OCI-LY7 (cell line): ENCODE results near the gene PXN. TPM values are rescaled to one million over a fixed set of nuclear protein-coding genes. Genes with fewer than 3 reads are reported as not detected.

Experiments
- BruUV-seq: library from RNA; stranded (reverse); fragments of 400-500 nt; replicated peaks from 2 replicates; lab custom pipeline; 2021; lab: Mats Ljungman, UMichigan
- CTCF ChIA-PET: fragments of 300-600 bp; sonication (Branson Sonifier 250); formaldehyde crosslinking; loops from one replicate; lab custom pipeline; 2022; ENCODE audit warnings: antibody characterized with exemption; ENCODE audit not compliant: unreplicated experiment; lab: Charles Lee
- POLR2A ChIA-PET: fragments of 300-600 bp; sonication (Branson Sonifier 250); formaldehyde crosslinking; loops from one replicate; lab custom pipeline; 2022; ENCODE audit warnings: antibody characterized with exemption; lab: Charles Lee
- DNase-seq: peaks from one replicate; pipeline ENCODE4 v3.0.0-alpha.2; 2015; ENCODE audit warnings: low spot score
- H2AFZ ChIP-seq: fragments of 200-600 bp; sonication (generic), shearing (Covaris generic); 2 replicates; pipeline ENCODE4 v1.6.1; 2014; ENCODE audit warnings: mild to moderate bottlenecking, antibody characterized with exemption, low read length, moderate library complexity
- H3K27ac ChIP-seq: fragments of 200-600 bp; sonication (generic); 2 replicates; pipeline ENCODE4 v1.5.1; 2014; ENCODE audit warnings: mixed run types, low read depth, mild to moderate bottlenecking, moderate library complexity, low read length, inconsistent platforms; ENCODE audit not compliant: poor library complexity, severe bottlenecking
- H3K36me3 ChIP-seq: fragments of 200-600 bp; sonication (generic); 2 replicates; pipeline ENCODE4 v1.6.1; 2014; ENCODE audit warnings: mild to moderate bottlenecking, antibody characterized with exemption, low read length, moderate library complexity, mixed read lengths; ENCODE audit not compliant: insufficient read depth
- H3K4me1 ChIP-seq: fragments of 200-600 bp; sonication (generic); 2 replicates; pipeline ENCODE4 v1.5.1; 2014; ENCODE audit warnings: mild to moderate bottlenecking, low read length; ENCODE audit not compliant: insufficient read depth, poor library complexity, severe bottlenecking
- H3K4me2 ChIP-seq: fragments of 200-600 bp; sonication (generic); 2 replicates; pipeline ENCODE4 v1.6.1; 2014; ENCODE audit warnings: mild to moderate bottlenecking, low read length
- H3K4me3 ChIP-seq: fragments of 200-600 bp; sonication (generic); 2 replicates; pipeline ENCODE4 v1.5.1; 2014; ENCODE audit warnings: mild to moderate bottlenecking, low read depth, low read length; ENCODE audit not compliant: poor library complexity, severe bottlenecking
- H3K79me2 ChIP-seq: fragments of 200-600 bp; sonication (generic); 2 replicates; pipeline ENCODE4 v1.6.1; 2016; ENCODE audit warnings: low read depth, mild to moderate bottlenecking, low read length, moderate library complexity, mixed read lengths; ENCODE audit not compliant: insufficient read depth
- H3K9me2 ChIP-seq: fragments of 200-600 bp; sonication (generic); 2 replicates; pipeline ENCODE4 v1.6.1; 2016; ENCODE audit warnings: mild to moderate bottlenecking, low read length, mixed read lengths; ENCODE audit not compliant: insufficient read depth
- H3K9me3 ChIP-seq: fragments of 200-600 bp; sonication (generic); 2 replicates; pipeline ENCODE4 v1.6.1; 2014; ENCODE audit warnings: mild to moderate bottlenecking, mixed run types, low read length, mixed read lengths
- H4K20me1 ChIP-seq: fragments of 200-600 bp; sonication (generic); 2 replicates; pipeline ENCODE4 v1.6.1; 2014; ENCODE audit warnings: mild to moderate bottlenecking, antibody characterized with exemption, low read length, moderate library complexity, mixed read lengths; ENCODE audit not compliant: insufficient read depth
- CTCF ChIP-seq: fragments of 200-600 bp; sonication (generic); conservative IDR thresholded peaks from 2 replicates; pipeline ENCODE4 v1.5.1; 2014; ENCODE audit warnings: mild to moderate bottlenecking, antibody characterized with exemption, low read length, moderate library complexity, mixed read lengths
- EZH2phosphoT487 ChIP-seq: fragments of 200-600 bp; sonication (generic); IDR thresholded peaks from 2 replicates; pipeline ENCODE4 v1.6.1; 2018; ENCODE audit warnings: low read depth, borderline replicate concordance, mild to moderate bottlenecking, mixed run types, antibody characterized with exemption, low read length, moderate library complexity, mixed read lengths
- intact Hi-C: fragments of 100-400 bp; cut with micrococcal nuclease; formaldehyde crosslinking; loops from one replicate; pipeline ENCODE4 v1.10.0; 2022; ENCODE audit not compliant: unreplicated experiment
- total RNA-seq, 2 experiments: library from RNA; depleted of rRNA in 1 of 2; stranded (reverse); fragments of >200 nt in 1 of 2; shearing (Covaris generic) in 1 of 2; gene quantifications; 2 replicates each; pipeline ENCODE4 v1.2.3, GENCODE V29; 2014 to 2022

PXN gene
- total RNA-seq, 2 experiments from 2014 or later, result 8.6 to 22.9 TPM

- Histone ChIP-seq H3K4me3 (no peak overlapping the region), H3K4me2 (no peak overlapping the region), H3K27ac (no peak overlapping the region), H3K36me3 (no peaks in the 10 kb centered on the region), H4K20me1 (no peaks in the 10 kb centered on the region), H2AFZ (no peak overlapping the region), H3K4me1 (no peaks in the 10 kb centered on the region), H3K9me3 (no peaks in the 10 kb centered on the region), H3K79me2 (no peaks in the 10 kb centered on the region), H3K9me2 (no peaks in the 10 kb centered on the region)
- POLR2A ChIA-PET, result interaction anchor here (0.6 kb wide), 2 partner anchors 432 to 577 kb away, joined by 3 to 4 read pairs; no protein-coding TSS in a partner anchor
- BruUV-seq, result no TSS peak
- TF ChIP-seq EZH2phosphoT487, result no peak
- TF ChIP-seq CTCF, result no peak
- intact Hi-C loops, result no loop called here
- CTCF ChIA-PET, result no interaction called here
- no peak for DNase-seq
Observed at GRCh38 chr12:120242971-120243699, 22.4 kb downstream of the PXN start.

- TF ChIP-seq CTCF, result no peak
- TF ChIP-seq EZH2phosphoT487, result no peak
- Histone ChIP-seq H2AFZ (no peak overlapping the region), H3K4me3 (no peak overlapping the region), H3K36me3 (no peaks in the 10 kb centered on the region), H3K27ac (no peak overlapping the region), H3K79me2 (no peaks in the 10 kb centered on the region), H3K9me2 (no peaks in the 10 kb centered on the region), H3K4me1 (no peaks in the 10 kb centered on the region), H4K20me1 (no peaks in the 10 kb centered on the region), H3K4me2 (no peak overlapping the region), H3K9me3 (no peaks in the 10 kb centered on the region)
- intact Hi-C loops, result no loop called here
- DNase-seq, result no peak
- POLR2A ChIA-PET, result interaction anchor here (0.6 kb wide), 1 partner anchor 431 kb away, joined by 4 read pairs; no protein-coding TSS in a partner anchor
- CTCF ChIA-PET, result interaction anchor here (0.7 kb wide), 1 partner anchor 25 kb away, joined by 3 read pairs; no protein-coding TSS in a partner anchor
- BruUV-seq, result no TSS peak
Observed at GRCh38 chr12:120242275-120242799, 23.2 kb downstream of the PXN start.
